ENCODE data around the gene FAM3D.

FAM3D gene

GRCh38 chr3:58588030-58588614, 78.5 kb downstream of the FAM3D start:
- DNase-seq: no peak

- DNase-seq: no peak
These were observed 79.8 kb downstream of the FAM3D start for GRCh38 chr3:58586776-58587192.

DNA sequence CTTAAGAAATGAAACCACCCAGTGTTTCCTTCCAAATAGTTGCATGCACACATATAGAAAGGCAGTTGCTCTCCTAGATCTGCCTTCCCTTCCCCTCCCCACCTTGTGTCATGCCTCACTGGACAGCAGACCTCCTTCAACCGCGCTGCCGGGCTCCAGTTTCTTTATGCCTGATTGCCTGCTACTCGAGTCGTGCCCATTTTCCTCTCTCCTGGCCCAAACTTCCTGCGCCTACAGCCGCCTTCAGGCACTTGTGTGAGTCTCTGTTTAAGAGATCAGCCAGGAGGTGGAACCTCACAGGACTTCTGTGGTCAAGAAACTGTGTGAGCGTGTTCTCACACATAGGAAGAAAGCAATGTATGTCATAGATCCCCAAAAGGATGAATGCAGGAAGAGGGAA, 80.6 kb downstream of the FAM3D start:
- peak; percentile 6 for DNase-seq

DNA sequence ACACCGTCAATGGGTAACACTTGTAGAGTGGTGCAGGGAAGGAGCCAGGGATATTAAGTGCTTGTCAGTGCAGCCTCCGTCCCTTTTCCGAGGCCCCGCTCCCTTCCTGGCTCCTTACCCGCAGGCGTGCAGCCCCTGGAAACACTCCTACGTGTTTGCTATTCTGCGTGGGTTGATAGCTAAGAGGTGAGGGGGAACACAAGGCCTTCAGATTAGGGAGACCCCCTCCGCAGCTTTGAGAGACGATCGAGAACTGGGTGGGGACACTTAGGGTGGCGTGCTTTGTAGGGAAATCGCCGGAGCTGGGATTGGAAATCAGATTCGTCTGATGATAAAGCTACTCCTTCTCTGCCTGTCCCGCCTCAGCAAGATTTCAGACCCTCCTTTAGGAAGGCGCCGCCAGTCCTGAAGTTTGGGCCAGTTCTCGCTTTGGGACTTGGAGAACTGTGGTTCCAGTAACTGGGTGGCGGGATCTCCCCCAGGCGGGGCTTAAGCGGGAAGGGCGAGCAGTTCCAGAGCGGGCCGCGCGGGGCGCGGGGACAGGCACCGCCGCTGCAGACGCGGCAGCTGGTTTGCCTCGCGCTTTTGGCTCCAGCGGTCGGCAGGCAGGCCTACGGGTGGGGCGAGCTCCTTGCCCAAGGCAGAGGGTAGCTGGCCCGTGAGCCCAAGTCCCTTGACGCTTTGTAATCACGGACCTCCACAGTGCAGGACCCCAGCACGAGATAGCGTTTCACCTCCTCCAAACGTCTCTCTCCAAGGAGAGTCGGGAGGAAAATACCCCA, 81.4 kb downstream of the FAM3D start:
- peak; percentile 78 for DNase-seq

- DNase-seq: peak; percentile 20
These were observed 81.9 kb downstream of the FAM3D start for GRCh38 chr3:58584690-58585004.

All from DMS53 (cell line).